GM10266 (cell line): ENCODE data around the gene CDO1.
"Not testable (repeated sequence)": the region's sequence is repeated elsewhere in the genome, so short reads cannot be mapped to it uniquely, and the experiment has no call there.

Source experiments
- DNase-seq: peaks from one replicate; pipeline ENCODE4 v3.0.0; 2012; ENCODE audit errors: extremely low spot score
- TF ChIP-seq, protein P1 (sequence below): IDR thresholded peaks from 2 replicates; pipeline ENCODE4 v1.5.1; 2012; ENCODE audit warnings: mild to moderate bottlenecking, low read depth; ENCODE audit not compliant: control insufficient read depth, insufficient read depth; ENCODE audit errors: missing control alignments

CDO1 gene

DNA sequence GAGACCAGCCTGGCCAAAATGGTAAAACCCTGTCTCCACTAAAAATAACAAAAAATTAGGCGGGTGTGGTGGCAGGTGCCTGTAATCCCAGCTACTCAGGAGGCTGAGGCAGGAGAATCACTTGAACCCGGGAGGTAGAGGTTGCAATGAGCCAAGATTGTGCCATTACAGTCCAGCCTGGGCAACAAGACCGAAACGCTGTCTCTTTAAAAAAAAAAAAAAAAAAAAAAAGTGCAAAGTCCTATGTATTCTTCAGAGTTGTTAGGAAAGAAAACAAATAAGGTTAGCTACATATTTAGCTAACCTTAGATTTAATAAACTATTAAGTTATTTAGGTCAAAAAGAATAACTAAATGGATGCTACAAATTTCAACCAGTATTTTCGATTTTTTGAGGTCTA is 13.5 kb upstream of the CDO1 start:
- no peak for DNase-seq
- TF ChIP-seq, protein P1, sequence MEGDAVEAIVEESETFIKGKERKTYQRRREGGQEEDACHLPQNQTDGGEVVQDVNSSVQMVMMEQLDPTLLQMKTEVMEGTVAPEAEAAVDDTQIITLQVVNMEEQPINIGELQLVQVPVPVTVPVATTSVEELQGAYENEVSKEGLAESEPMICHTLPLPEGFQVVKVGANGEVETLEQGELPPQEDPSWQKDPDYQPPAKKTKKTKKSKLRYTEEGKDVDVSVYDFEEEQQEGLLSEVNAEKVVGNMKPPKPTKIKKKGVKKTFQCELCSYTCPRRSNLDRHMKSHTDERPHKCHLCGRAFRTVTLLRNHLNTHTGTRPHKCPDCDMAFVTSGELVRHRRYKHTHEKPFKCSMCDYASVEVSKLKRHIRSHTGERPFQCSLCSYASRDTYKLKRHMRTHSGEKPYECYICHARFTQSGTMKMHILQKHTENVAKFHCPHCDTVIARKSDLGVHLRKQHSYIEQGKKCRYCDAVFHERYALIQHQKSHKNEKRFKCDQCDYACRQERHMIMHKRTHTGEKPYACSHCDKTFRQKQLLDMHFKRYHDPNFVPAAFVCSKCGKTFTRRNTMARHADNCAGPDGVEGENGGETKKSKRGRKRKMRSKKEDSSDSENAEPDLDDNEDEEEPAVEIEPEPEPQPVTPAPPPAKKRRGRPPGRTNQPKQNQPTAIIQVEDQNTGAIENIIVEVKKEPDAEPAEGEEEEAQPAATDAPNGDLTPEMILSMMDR, result no peak

DNA sequence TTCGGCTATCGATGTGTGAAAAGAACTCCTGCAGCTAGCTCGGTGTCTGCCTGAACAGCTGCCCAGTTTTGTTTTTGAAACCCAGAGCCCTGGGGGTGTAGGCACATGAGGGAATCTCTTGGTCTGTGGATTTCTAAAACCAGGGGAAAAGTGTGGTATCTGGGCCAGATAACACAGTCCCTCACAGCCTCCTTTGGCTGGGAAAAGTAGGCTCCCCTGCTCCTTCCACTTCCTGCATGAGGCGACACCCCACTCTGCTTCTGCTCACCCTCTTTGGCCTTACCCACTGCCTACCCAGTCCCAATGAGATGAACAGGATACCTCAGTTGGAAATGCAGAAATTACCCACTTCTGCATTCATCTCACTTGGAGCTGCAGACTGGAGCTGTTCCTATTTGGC is 9.5 kb upstream of the CDO1 start:
- DNase-seq, result no peak
- TF ChIP-seq, protein P1, result no peak

DNA sequence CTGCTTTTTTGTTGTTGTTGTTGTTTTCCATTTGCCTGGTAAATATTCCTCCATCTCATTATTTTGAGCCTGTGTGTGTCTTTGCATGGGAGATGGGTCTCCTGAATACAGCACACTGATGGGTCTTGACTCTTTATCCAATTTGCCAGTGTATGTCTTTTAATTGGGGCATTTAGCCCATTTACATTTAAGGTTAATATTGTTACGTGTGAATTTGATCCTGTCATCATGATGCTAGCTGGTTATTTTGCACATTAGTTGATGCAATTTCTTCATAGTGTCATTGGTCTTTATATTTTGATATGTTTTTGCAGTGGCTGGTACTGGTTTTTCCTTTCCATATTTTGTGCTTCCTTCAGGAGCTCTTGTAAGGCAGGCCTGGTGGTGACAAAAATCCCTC is 8.5 kb upstream of the CDO1 start:
- DNase-seq, result not testable (repeated sequence)

DNA sequence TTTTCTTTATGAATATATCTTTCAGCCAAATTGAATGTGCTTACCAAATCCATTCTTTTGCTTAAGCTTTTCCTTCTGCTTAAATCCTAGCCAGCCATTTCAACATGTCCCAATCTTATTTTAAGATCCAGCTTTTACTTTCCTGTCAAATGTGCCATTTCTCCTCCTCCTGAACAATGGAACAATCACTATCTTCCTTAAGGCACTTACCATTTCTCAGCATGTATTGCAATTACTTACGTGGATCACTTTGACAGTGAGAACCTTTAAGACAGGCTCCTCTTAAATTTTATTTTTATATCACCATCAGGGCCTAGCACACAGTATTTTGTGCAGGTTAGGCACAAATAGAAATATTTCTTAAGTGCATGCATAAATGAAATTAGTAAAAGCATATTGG is 4.4 kb upstream of the CDO1 start:
- no peak for DNase-seq
- TF ChIP-seq, protein P1, result no peak

DNA sequence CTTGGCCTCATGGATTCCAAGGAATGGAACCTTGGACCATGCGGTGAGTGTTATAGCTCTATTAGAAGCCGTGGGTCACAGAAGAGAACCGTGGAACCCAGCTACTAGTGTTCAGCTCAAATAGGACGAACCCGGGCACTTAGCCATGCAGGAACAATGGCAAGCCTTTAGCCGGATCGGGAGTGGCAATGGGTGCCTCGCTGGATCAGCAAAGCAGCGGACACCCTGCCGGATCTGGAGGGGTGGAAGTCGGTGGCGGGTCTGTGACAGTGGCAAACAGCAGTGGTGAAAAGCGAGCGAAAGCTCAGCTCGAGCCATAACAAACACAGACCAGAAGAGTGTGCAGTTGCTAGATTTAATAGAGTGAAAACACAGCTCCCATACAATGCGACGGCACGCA is 2.4 kb upstream of the CDO1 start:
- DNase-seq, result no peak
- TF ChIP-seq, protein P1, result no peak

DNA sequence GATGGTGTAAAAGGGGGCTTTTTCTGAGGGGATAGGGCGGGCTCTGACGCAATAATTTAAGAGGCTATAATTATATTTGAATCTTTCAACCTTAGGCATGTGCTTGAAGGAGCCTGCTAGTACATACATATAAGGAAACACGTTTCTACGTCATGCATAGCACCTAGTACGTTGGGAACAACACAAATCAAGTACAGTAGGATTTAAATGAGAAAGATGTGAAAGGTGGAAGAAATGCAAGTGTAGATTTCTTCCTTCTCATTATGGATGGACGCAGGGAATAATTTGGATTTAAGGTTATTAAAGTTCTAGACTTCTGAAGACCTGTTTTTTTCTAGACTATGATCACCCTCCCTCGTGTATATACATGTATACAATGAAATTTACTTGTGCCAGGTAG is 927 bp upstream of the CDO1 start:
- TF ChIP-seq, protein P1, result no peak
- DNase-seq, result no peak

DNA sequence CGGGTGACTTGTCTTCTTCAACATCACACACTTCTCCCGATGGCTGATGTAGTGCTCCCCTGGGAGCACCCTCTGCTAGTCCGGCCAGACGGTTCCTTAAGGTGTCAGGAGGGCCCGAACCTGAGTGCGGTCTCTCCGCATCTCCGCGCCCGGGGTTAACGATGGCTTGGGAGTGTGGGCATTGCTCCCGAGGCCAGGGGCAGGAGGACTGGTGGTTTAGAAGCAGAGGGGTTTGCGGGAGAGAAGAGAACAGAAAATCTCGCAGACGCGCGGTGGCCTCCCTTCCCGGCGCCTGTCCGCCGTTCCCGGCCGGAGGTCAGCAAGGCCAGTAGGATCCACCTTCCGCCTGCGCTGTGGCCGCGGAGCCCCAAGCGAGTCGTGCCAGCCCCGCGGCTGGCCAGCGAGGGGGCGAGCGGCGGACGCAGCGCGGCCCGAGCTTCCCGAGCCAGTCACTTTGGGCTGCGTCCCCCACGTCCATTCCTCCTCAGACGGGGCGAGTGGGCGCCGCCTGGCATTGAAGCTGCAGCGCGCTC is 700 bp downstream of the CDO1 start:
- TF ChIP-seq, protein P1, result no peak
- no peak for DNase-seq
